GM18868 (cell line): ENCODE measurements around the gene TTC34.
"Not testable (repeated sequence)": the region's sequence is repeated elsewhere in the genome, so short reads cannot be mapped to it uniquely, and the experiment has no call there.

Experiments used
- ATAC-seq: cut with Tn5 transposase; IDR thresholded peaks from one replicate; pipeline ENCODE4 v1.9.1; 2021; ENCODE audit warnings: mild to moderate bottlenecking, moderate library complexity; ENCODE audit not compliant: unreplicated experiment

TTC34 gene

GRCh38 chr1:2799811-2800663 lies 1.5 kb downstream of the TTC34 start:
- no peak for ATAC-seq

DNA sequence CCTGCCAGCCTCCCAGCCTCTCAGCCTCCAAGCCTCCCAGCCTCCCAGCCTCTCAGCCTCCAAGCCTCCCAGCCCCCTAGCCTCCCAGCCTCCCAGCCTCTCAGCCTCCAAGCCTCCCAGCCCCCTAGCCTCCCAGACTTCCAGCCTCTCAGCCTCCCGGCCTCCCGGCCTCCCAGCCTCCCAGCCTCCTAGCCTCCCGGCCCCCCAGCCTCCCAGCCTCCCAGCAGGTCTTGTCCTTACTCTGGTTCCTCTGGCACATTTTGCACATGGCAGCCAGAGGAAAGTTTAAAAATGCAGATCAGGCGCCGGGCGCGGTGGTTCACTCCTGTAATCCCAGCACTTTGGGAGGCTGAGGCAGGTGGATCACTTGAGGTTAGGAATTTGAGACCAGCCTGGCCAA lies 2.5 kb downstream of the TTC34 start:
- not testable (repeated sequence) for ATAC-seq

GRCh38 chr1:2797741-2798016 lies 3.8 kb downstream of the TTC34 start:
- ATAC-seq = no peak

- no peak for ATAC-seq
Observed at GRCh38 chr1:2796890-2797740, 4.4 kb downstream of the TTC34 start.

- ATAC-seq = no peak
Observed at GRCh38 chr1:2795926-2796325, 5.6 kb downstream of the TTC34 start.

- no peak for ATAC-seq
Observed at GRCh38 chr1:2791027-2791760, 10.3 kb downstream of the TTC34 start.

DNA sequence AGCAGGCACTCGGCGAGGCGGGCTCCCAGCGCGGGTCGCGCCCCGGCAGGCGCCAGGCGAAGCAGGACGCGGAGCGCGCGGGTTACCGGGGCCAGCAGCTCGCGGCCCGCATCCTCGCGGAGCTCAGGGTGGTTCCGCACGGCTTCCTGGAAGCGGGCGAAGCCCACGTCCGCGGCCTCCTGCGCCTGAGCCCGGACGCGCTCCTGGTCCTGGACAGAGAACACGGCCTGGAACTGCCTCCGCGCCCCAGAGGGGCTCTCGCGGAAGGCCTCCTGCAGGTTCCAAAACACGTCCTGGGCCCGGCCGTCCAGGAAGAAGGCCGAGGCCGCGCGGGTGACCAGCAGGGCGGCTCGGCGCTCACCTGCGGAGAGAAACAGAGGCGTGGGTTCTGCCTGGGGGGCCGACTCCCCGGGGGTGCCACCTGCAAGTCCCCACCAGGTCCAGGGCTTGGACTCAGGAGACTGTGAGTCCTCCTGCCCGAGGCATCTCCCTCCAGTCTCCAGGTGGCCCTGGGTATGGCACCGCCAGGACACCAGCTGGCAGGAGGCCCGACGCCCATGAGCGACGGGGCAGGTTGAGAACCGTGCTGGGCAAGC lies 11.4 kb downstream of the TTC34 start:
- no peak for ATAC-seq

GRCh38 chr1:2789164-2789985 lies 12.1 kb downstream of the TTC34 start:
- ATAC-seq = no peak

- ATAC-seq = no peak
Observed at GRCh38 chr1:2788506-2789163, 12.9 kb downstream of the TTC34 start.

DNA sequence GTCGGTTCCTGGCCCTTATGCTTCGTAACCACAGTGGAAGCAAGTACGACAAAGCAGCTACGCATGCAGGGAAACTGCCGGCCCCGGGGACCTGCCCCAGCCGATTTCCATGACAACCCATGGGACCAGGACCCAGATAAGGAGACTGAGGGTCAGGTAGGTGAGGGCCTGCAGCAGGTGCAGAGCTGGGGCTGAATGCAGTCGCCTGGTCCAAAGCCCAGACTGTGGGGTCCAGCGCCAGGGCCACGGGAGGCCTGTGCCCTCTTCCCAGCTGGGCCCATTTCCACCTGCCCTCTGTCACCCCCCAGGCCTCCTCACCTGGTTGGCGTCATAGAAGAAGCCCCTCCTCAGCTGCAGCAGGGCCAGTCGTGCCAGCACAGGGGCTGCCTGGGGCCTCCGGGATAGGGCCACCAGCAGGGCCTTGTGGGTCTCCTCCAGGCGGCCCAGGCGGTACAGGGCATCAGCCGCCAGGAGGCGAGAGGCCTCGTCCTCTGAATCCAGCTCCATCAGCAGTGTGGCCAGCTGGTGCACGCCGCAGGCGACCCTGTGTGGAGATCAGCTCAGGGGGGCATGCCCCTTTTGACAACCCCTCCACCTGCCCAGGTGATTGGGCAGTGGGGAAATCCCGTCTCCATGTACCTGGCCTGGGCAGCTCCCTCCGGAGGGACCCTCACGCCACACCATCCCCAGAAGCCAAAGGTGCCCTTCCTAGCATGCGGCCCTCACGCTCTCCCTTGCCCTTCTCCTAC lies 14.2 kb downstream of the TTC34 start:
- no peak for ATAC-seq

DNA sequence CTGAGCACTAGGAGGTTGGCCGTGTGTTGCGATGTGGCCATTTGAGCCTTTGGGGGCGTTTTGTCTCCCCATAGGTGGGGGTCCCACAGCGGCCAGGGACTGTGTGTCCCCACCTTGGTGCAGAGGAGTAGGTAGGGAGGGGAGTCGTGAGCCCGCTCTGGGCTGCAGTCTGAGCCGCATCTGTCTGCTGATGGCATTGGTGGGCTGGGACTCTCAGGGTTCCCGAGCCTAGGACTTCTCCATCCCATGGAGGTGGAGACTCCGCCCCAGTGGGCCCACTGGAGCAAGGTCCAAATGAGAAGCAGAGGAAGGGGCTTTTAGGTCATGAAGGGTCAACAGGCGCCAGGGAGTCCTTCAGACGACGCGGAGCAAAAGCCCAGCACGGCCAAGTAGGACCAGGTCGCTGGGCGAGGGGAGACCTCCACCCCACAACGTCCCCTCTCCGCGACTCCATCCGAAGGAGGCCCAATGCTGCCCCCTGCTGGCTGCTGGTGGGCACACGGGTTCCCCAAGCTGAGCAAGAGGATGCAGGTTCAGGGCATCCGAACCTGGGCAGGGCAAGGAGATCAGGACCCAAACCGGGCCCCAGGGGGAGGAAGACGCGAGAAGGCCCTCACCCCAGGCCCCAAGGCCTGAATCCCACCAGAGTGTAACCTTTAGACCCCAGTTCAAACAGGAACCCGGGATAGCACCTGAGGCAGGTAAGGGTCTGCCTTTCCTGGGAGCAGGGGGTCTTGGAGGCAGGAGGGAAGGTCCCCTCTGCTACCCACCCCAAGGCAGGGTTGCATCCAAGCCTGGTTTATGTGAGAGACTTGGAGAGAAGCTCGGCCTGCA lies 14.9 kb downstream of the TTC34 start:
- ATAC-seq = no peak

DNA sequence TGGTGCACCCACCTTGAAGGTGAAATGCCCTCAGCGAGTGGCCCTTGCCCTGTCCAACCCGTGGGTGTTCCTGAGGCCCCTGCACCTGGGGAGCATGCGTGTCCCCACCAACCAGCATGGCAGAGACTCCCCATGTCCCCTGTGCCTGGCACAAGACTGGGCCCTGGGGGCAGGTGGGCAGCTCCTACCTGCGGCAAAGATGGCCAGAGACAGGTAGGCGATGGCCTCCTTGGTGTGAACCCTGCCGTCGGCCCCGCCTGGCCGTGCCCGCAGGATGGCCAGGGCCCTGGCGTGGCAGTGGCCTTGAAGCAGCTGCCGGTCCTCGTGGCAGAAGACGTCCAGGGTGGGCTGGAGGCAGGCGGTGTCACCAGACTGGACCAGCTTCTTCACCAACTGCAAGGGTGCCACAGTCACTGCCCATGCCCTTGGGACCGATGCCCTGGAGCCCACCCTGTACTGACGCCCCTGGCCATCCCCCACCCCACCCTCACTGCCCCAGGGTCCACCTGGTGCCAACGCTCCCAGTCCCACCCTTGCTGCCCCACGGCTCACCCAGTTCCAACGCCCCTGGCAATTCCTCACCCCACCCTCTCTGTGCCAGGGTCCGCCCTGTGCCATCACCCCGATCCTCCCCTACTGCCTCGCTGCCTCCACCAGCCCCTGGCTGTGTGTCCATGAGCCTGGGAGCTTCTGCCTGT lies 15.7 kb downstream of the TTC34 start:
- ATAC-seq = no peak

DNA sequence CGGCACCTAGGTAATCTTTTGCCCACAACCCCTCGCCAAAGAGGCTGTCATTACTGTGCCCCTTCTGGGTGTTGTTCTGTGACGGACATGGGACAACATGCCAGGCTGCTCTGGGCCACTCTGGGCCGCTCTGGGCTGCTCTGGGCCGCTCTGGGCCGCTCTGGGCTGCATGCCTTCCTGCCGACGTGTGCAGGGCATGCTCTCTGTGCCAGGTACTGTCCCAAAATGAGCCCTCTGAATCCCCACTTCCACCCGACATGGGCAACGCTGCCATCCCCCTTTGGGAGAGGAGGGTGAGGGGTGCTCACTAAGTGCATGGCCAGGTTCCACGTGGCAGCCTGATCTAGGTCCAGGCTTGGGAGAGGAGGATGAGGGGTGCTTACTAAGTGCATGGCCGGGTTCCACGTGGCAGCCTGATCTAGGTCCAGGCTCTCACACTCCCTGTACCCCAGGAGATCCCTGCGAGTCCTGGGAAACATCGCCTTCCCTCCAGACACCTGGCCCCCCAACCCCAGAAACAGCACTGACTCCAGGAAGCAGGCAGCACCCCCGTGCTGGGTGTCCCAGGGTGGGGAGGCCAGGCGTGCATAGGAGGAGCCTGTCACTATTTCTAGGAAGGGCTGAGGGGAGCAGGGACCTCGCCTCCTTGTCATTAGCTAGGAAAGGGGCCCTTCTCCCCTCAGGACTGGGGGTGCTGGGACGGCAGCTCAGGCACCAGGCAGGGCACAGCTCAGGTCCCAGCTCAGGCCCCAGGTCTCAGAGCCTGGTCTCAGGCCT lies 16.5 kb downstream of the TTC34 start:
- no peak for ATAC-seq

DNA sequence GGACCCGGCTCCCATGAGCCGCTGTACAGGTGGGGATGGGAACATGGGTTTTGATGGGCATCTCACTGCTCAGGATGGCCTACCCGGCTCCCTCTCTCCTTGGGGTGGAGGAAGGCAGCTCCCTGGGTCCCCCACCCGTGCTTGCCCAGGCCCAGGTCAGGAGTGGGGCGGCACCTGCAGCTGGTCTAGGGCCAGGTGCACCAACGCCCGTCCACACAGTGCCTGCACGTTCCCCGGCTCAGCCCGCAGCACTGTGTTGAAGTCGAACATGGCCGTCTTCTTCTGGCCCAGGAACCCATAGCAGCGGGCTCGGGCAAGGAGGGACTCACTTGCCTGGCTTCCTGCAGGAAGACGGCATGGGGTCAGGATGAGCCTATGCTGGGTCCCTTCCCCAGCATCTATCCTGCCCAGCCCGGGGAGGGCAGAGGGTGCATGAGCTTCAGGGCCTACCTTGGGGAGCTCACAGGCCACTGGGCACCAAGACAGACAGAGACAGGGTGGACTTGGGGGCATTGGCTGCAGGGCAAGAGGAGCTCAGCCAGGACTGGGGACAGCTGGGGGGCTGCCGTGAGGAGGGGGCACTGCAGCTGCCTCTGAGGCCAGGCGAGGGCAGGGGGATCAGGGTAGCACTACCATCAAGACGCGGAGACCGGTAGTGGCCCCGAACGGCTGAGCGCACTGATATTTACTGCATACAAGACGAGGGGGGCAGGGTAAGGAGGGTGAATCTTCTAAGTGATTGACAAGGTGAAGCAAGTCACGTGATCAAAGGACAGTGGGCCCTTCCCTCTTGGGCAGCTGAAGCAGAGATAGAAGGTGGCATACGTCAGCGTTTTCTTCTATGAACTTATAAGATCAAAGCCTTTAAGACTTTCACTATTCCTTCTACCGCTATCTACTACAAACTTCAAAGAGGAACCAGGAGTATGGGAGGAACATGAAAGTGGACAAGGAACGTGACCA lies 17.8 kb downstream of the TTC34 start:
- ATAC-seq = no peak

- no peak for ATAC-seq
Observed at GRCh38 chr1:2783069-2783434, 18.4 kb downstream of the TTC34 start.

- no peak for ATAC-seq
Observed at GRCh38 chr1:2781627-2782026, 19.9 kb downstream of the TTC34 start.
